ENCODE results near the gene UROC1. TPM values are rescaled to one million over a fixed set of nuclear protein-coding genes. Genes with fewer than 3 reads are reported as not detected.

Gene UROC1
- total and polyA plus RNA-seq, 3 donors from 2014 or later: 0.25 to 1.0 (median 0.34) TPM

DNA sequence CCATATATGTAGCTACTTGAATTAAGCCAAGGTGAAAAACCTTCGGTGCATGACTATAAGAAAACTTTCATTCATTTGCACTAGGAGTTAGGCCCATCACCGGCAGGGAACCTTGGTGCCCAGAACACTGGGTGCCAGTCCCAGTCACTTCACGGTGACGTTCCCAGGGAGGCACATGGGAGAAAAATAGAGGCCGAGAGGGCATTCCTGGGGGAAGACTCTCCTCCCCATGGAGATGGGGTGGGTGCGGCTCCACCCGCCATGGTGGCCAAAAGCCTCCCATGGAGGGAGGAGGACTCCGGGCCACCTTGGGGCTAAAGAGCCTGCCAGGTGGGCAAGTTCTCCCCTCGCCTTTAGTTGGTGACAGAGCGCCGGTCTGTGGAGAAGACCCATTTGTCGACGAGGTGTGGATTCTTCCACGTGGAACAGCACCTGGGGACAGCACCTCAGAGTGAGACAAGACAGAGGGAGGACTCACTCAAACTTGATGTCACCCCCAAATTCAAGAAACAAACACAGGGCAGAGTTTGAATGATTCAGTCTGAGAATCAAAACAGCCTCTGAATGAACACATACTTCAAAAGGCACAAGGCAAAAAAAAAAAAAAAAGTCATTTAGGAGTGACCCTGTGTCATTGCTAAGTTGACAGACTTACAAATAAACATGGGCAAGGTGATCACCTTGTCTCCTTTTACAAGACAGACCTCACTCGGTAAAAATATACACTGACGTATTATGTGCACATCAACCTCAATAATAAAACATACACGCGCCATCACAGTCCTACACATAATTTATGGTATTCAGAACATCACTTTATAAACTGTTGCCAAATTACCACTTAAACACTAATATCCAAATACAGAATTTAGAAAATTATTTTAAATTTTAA, 80.5 kb downstream of the UROC1 start:
- Histone ChIP-seq H3K36me3 (ENCODE audit: low read depth, missing control alignments) (no peaks in the 10 kb centered on the region), H3K4me1 (no peaks in the 10 kb centered on the region), H3K9me3 (no peaks in the 10 kb centered on the region), H3K4me3 (no peak overlapping the region), H3K27ac (no peak overlapping the region), H3K27me3 (no peaks in the 10 kb centered on the region)
- no peak for DNase-seq
- TF ChIP-seq CTCF (IDR thresholded peaks at IDR 0.05) (no peak), POLR2A (IDR thresholded peaks at IDR 0.05) (no peak)
- intact Hi-C loops (cut with DNase I; ENCODE audit: low total_unique reads): no loop called here
- 94 to 97% methylated on average over 13 to 18 of the region's 18 CpGs for WGBS, 2 donors

- TF ChIP-seq CTCF (IDR thresholded peaks at IDR 0.05): no peak
- no peak for TF ChIP-seq POLR2A (IDR thresholded peaks at IDR 0.05)
- Histone ChIP-seq H3K36me3 (ENCODE audit: low read depth, missing control alignments) (no peaks in the 10 kb centered on the region), H3K27me3 (no peaks in the 10 kb centered on the region)
Measured at GRCh38 chr3:126435456-126436315, 81.9 kb downstream of the UROC1 start.

DNA sequence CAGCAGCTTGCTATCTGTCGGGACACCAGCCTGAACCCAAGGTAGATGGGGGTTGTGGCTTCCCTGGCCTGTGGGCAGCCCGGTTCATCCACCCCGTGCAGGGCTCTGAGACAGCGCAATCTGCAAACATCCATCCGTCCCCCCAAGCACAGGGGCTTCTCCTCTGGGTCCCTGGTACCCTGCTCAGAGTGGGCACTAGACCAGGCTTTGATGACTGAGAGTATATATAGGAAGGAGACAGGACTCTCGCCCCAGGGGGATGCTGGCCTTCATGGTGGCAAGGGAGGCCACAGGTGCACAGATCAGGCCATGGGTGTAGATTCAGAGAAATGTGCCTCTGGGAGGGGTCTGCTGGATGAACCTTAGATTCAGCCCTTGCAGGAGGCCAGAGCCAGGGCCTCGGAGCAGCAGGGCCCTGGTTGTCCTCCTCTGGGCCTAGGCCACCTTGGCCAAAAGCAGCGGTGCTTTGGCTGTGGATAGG, 82.6 kb downstream of the UROC1 start:
- Histone ChIP-seq H3K9me3 (no peaks in the 10 kb centered on the region), H3K4me1 (no peaks in the 10 kb centered on the region), H3K27me3 (no peaks in the 10 kb centered on the region), H3K36me3 (ENCODE audit: low read depth, missing control alignments) (no peaks in the 10 kb centered on the region), H3K27ac (no peak overlapping the region), H3K4me3 (no peak overlapping the region)
- no peak for TF ChIP-seq CTCF (IDR thresholded peaks at IDR 0.05)
- no peak for TF ChIP-seq POLR2A (IDR thresholded peaks at IDR 0.05)
- 83 to 91% methylated on average over 6 to 8 of the region's 8 CpGs for WGBS, 2 donors
- intact Hi-C loops (cut with DNase I; ENCODE audit: low total_unique reads): no loop called here
- no peak for DNase-seq

More at GRCh38 chr3:126435456-126436315, 81.9 kb downstream of the UROC1 start:
- Histone ChIP-seq H3K4me1 (no peaks in the 10 kb centered on the region), H3K9me3 (no peaks in the 10 kb centered on the region), H3K27ac (no peak overlapping the region), H3K4me3 (no peak overlapping the region)
- DNase-seq: no peak
- 89 to 90% methylated on average over 12 to 14 of the region's 14 CpGs for WGBS, 2 donors
- intact Hi-C loops (cut with DNase I; ENCODE audit: low total_unique reads): no loop called here

- Histone ChIP-seq H3K9me3 (no peaks in the 10 kb centered on the region), H3K27ac (no peak overlapping the region), H3K27me3 (no peaks in the 10 kb centered on the region), H3K4me1 (no peaks in the 10 kb centered on the region), H3K4me3 (no peak overlapping the region), H3K36me3 (ENCODE audit: low read depth, missing control alignments) (no peaks in the 10 kb centered on the region)
- no peak for TF ChIP-seq POLR2A (IDR thresholded peaks at IDR 0.05)
- no peak for TF ChIP-seq CTCF (IDR thresholded peaks at IDR 0.05)
- 88 to 95% methylated on average over 1 to 6 of the region's 6 CpGs for WGBS, 2 donors
- intact Hi-C loops (cut with DNase I; ENCODE audit: low total_unique reads): no loop called here
- DNase-seq: no peak
Measured at GRCh38 chr3:126434264-126434590, 83.3 kb downstream of the UROC1 start.

All from testis (tissue), 3 donors.